ENCODE measurements around the gene CGN. TPM values are rescaled to one million over a fixed set of nuclear protein-coding genes. Genes with fewer than 3 reads are reported as not detected.

Gene CGN
- total RNA-seq, 6 experiments from 2014 or later = 15.9 to 65.4 (median 38.6) TPM

DNA sequence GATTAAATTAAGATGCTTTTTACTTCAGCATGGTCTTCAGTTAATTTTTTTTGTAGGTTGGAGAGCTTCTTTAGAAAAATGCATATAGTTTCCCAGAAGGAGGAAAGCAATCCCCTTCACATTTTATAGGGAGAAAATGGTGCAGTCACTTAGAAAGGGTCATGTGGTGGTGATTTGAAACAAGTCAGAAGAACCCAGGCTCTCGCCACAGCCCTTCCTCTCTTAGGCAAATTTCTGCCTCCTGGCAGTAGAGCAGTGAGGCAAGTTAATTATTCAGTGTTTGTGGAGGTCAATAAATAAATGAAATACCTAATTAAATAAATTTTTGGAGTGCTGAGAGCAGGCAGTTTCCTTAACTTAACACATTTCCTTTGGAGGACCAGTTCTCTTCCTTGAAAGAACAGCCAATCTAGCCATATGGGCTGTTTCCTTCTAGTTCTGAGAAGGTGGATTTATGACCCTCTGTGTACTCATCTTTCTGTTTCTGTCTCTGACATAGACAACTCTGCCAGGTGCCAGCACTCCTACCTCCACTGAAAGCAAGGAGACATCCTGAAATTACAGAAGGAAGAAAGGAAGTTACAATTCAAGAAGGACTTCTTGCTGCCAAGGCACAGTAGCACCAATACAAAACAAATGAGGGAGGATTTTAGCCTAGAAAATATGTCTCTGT is 32.9 kb upstream of the CGN start:
- no peak for TF ChIP-seq POLR2A (IDR thresholded peaks at IDR 0.05)
- TF ChIP-seq, protein P1, sequence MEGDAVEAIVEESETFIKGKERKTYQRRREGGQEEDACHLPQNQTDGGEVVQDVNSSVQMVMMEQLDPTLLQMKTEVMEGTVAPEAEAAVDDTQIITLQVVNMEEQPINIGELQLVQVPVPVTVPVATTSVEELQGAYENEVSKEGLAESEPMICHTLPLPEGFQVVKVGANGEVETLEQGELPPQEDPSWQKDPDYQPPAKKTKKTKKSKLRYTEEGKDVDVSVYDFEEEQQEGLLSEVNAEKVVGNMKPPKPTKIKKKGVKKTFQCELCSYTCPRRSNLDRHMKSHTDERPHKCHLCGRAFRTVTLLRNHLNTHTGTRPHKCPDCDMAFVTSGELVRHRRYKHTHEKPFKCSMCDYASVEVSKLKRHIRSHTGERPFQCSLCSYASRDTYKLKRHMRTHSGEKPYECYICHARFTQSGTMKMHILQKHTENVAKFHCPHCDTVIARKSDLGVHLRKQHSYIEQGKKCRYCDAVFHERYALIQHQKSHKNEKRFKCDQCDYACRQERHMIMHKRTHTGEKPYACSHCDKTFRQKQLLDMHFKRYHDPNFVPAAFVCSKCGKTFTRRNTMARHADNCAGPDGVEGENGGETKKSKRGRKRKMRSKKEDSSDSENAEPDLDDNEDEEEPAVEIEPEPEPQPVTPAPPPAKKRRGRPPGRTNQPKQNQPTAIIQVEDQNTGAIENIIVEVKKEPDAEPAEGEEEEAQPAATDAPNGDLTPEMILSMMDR (IDR thresholded peaks at IDR 0.05) = no peak
- Histone ChIP-seq H3K4me3 (no peak overlapping the region), H3K36me3 (no peaks in the 10 kb centered on the region), H3K27ac (no peak overlapping the region), H3K4me1 (no peaks in the 10 kb centered on the region), H3K27me3 (no peaks in the 10 kb centered on the region), H3K9me3 (no peaks in the 10 kb centered on the region)
- ATAC-seq (no peak), DNase-seq (no peak)
- intact Hi-C loops (cut with DNase I) = no loop called here
- 85% methylated on average over 1 of the region's 1 CpG for WGBS (ENCODE audit: insufficient coverage, low coverage, low lambda C conversion rate, missing lambda C conversion rate)

DNA sequence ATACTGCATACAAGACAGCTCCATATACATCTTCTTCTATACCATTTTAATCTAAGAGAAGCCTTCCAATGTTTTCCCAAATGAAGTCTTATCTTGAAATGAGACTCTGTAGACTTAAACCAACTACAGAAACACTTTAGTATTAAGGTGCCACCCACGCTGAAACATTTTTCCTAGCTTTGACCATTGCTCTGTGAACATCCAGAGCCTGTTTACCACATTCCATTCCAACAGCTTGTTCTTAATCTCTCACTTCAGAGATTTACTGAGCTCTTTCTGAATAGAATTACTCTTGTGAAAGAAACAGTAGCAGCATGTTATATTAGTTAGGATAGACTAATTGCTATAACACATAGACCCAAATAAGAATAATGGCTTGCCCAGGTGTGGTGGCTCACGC is 32.3 kb upstream of the CGN start:
- Histone ChIP-seq H3K4me1 (no peaks in the 10 kb centered on the region), H3K36me3 (no peaks in the 10 kb centered on the region), H3K4me3 (no peak overlapping the region), H3K9me3 (no peaks in the 10 kb centered on the region), H3K27ac (no peak overlapping the region), H3K27me3 (no peaks in the 10 kb centered on the region)
- no peak for ATAC-seq
- intact Hi-C loops (cut with DNase I) = no loop called here
- TF ChIP-seq, protein P1 (IDR thresholded peaks at IDR 0.05) = no peak
- TF ChIP-seq POLR2A (IDR thresholded peaks at IDR 0.05) = no peak
- no peak for DNase-seq
- 75% methylated on average over 2 of the region's 2 CpGs for WGBS (ENCODE audit: insufficient coverage, low coverage, low lambda C conversion rate, missing lambda C conversion rate)

DNA sequence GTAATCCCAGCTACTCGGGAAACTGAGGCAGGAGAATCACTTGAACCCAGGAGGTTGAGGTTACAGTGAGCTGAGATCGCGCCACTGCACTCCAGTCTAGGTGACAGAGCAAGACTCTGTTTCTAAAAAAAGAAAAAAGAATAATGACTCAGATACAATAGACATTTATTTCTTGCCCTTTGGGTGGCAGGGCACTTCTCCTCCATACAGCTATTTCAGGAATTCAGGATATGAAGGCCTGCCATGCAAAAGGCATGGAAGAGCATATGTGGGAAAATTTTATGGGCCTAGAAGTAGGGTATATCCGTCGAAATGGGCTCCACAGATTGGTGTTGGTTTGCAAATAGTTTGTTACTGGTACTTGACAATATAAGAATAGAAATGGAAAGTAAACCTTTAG is 31.7 kb upstream of the CGN start:
- 83% methylated on average over 5 of the region's 5 CpGs for WGBS (ENCODE audit: insufficient coverage, low coverage, low lambda C conversion rate, missing lambda C conversion rate)
- no peak overlapping the region for H3K4me3 ChIP-seq
- H3K9me3 ChIP-seq = no peaks in the 10 kb centered on the region
- H3K27me3 ChIP-seq = no peaks in the 10 kb centered on the region
- no peaks in the 10 kb centered on the region for H3K4me1 ChIP-seq
- intact Hi-C loops (cut with DNase I) = no loop called here
- TF ChIP-seq, protein P1 (IDR thresholded peaks at IDR 0.05) = no peak
- TF ChIP-seq POLR2A (IDR thresholded peaks at IDR 0.05) = no peak
- DNase-seq (no peak), ATAC-seq (no peak)
- H3K27ac ChIP-seq = no peak overlapping the region
- H3K36me3 ChIP-seq = no peaks in the 10 kb centered on the region

DNA sequence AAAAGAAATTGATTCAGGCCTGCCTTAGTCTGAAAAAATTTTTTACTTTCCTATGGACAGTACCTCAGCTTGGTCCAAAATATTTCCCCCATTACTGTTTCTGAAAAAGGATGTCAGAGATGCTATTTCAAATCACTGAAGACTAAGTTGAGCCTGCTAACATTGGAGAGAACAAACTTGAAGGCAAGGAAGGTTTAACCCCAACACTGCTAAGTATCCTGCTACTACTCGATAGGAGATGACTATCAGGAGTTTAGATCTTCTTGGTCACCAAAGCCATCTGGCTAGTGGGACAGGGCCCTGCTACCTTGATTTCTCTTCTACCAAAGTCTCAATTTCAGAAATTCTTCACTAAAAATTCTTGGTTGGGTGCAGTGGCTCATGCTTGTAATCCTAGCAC is 29.2 kb upstream of the CGN start:
- no peaks in the 10 kb centered on the region for H3K4me1 ChIP-seq
- no peak for ATAC-seq
- H3K36me3 ChIP-seq = no peaks in the 10 kb centered on the region
- intact Hi-C loops (cut with DNase I) = no loop called here
- no peak overlapping the region for H3K27ac ChIP-seq
- TF ChIP-seq, protein P1 (IDR thresholded peaks at IDR 0.05) = no peak
- no peak for TF ChIP-seq POLR2A (IDR thresholded peaks at IDR 0.05)
- H3K4me3 ChIP-seq = no peak overlapping the region
- no peaks in the 10 kb centered on the region for H3K9me3 ChIP-seq
- no CpG with 5 or more reads among the region's 1 CpG for WGBS (ENCODE audit: insufficient coverage, low coverage, low lambda C conversion rate, missing lambda C conversion rate)
- no peak for DNase-seq
- H3K27me3 ChIP-seq = no peaks in the 10 kb centered on the region

All from right lobe of liver (tissue), 6 donors.